Sigmoid colon (tissue), 7 donors: Measurements from ENCODE around the gene IHH. TPM values are rescaled to one million over a fixed set of nuclear protein-coding genes. Genes with fewer than 3 reads are reported as not detected.

Experiments
- DNase-seq: peaks from one replicate; pipeline ENCODE4 v3.0.0-alpha.2; 2019
- H3K27ac ChIP-seq, 4 donors: fragments of 200-600 bp; sonication (generic); one replicate each; pipeline ENCODE4 v1.5.1; 2016 to 2019; ENCODE audit warnings: mild to moderate bottlenecking in 1 of 4
- H3K27me3 ChIP-seq, 3 donors: fragments of 200-600 bp; sonication (generic); one replicate each; pipeline ENCODE4 v1.5.1; 2019; ENCODE audit warnings: mild to moderate bottlenecking in 1 of 3
- H3K36me3 ChIP-seq, 4 donors: fragments of 200-600 bp; sonication (generic); one replicate each; pipeline ENCODE4 v1.5.1; 2016 to 2019
- H3K4me1 ChIP-seq, 4 donors: fragments of 200-600 bp; sonication (generic); one replicate each; pipeline ENCODE4 v1.5.1; 2017 to 2019
- H3K4me3 ChIP-seq, 4 donors: fragments of 200-600 bp; sonication (generic); one replicate each; pipeline ENCODE4 v1.5.1; 2017 to 2019; ENCODE audit warnings: mild to moderate bottlenecking in 2 of 4, moderate library complexity in 1 of 4
- H3K9me3 ChIP-seq, 4 donors: fragments of 200-600 bp in 3 of 4; sonication (generic) in 3 of 4; one replicate each; pipeline versions ENCODE4 v1.5.1 to v1.6.1; 2013 to 2019
- EP300 ChIP-seq, 4 donors: sonication (generic); formaldehyde crosslinking; IDR thresholded peaks; one replicate each; pipeline ENCODE4 v1.6.1; 2017; ENCODE audit warnings: antibody characterized with exemption in 4 of 4
- POLR2A ChIP-seq, 2 donors: fragments of 450-650 bp; IDR thresholded peaks; one replicate each; pipeline ENCODE4 v1.6.1; 2016; ENCODE audit warnings: antibody characterized with exemption in 2 of 2, mild to moderate bottlenecking in 2 of 2, moderate library complexity in 2 of 2
- POLR2AphosphoS5 ChIP-seq, 4 donors: sonication (generic); formaldehyde crosslinking; IDR thresholded peaks; one replicate each; pipeline ENCODE4 v1.6.1; 2017; ENCODE audit warnings: antibody characterized with exemption in 4 of 4
- WGBS, 2 donors: extraction: QIAGEN DNeasy Blood & Tissue Kit; methylation state at CpG; one replicate each; pipeline ENCODE4 v1.1.7; 2013; 5-methylcytosine and 5-hydroxymethylcytosine counted together
- intact Hi-C: fragments of 100-400 bp; cut with DNase I; formaldehyde crosslinking; loops from one replicate; pipeline ENCODE4 v1.15.1; 2023
- polyA plus RNA-seq, 3 donors: library from polyadenylated mRNA; stranded (reverse); fragments of 200-250 nt; gene quantifications; one replicate each; pipeline ENCODE4 v1.2.3, GENCODE V29; 2013
- total RNA-seq, 4 donors: library from RNA; depleted of rRNA; stranded (reverse); fragments of >200 nt; gene quantifications; one replicate each; pipeline ENCODE4 v1.1.0, GENCODE V29; 2016
- TF ChIP-seq, protein P1 (sequence below), 4 experiments: fragments of 450-650 bp in 3 of 4; fragments of 200-600 bp in 1 of 4; IDR thresholded peaks; one replicate each; pipeline ENCODE4 v1.5.1; 2016 to 2019; ENCODE audit warnings: antibody characterized with exemption in 4 of 4, mild to moderate bottlenecking in 3 of 4, moderate library complexity in 2 of 4
- donor health status: healthy with polysubstance abuse.
- donor health status: Bipolar disorder and iron deficiency.
- donor health status: healthy.

IHH gene
- total and polyA plus RNA-seq, 7 donors: 12.9 to 36.1 (median 21.6) TPM; not detected in 4

DNA sequence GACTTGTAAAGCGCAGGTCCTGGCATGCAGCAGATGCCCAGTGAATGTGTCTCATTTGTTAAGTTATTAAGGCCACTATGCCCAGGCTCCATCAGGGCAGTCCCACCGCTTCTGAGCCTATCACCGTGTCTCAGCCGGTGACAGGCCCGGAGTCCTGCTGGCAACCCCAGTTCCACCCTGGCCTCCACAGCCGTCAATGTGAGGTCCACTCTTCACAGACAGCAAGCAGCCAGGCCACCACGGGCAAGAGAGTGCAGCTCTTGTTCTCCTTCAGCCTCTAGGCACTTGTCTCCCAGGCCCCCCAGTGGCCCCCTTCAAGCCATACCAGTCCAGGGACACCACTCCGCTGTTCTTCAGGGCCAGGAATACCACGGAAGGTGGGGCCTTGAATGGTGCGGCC is 42.0 kb downstream of the IHH start:
- Histone ChIP-seq H3K27me3 (peaks cover 0 to 7% (median 0%) of the 10 kb centered on the region in 3 donors), H3K9me3 (no peaks in the 10 kb centered on the region), H3K4me3 (no peak overlapping the region), H3K4me1 (no peaks in the 10 kb centered on the region), H3K36me3 (no peaks in the 10 kb centered on the region), H3K27ac (no peak overlapping the region)
- WGBS, 2 donors: 91 to 92% methylated on average over 10 of the region's 10 CpGs
- no peak for TF ChIP-seq POLR2AphosphoS5 (IDR thresholded peaks at IDR 0.05)
- TF ChIP-seq POLR2A (IDR thresholded peaks at IDR 0.05): no peak
- no peak for TF ChIP-seq EP300 (IDR thresholded peaks at IDR 0.05)
- TF ChIP-seq, protein P1, sequence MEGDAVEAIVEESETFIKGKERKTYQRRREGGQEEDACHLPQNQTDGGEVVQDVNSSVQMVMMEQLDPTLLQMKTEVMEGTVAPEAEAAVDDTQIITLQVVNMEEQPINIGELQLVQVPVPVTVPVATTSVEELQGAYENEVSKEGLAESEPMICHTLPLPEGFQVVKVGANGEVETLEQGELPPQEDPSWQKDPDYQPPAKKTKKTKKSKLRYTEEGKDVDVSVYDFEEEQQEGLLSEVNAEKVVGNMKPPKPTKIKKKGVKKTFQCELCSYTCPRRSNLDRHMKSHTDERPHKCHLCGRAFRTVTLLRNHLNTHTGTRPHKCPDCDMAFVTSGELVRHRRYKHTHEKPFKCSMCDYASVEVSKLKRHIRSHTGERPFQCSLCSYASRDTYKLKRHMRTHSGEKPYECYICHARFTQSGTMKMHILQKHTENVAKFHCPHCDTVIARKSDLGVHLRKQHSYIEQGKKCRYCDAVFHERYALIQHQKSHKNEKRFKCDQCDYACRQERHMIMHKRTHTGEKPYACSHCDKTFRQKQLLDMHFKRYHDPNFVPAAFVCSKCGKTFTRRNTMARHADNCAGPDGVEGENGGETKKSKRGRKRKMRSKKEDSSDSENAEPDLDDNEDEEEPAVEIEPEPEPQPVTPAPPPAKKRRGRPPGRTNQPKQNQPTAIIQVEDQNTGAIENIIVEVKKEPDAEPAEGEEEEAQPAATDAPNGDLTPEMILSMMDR (IDR thresholded peaks at IDR 0.05): no peak
- no peak for DNase-seq
- intact Hi-C loops: no loop called here

- H3K4me1 ChIP-seq: no peaks in the 10 kb centered on the region
- no peak for DNase-seq
- no peak overlapping the region for H3K27ac ChIP-seq
These were observed 42.4 kb downstream of the IHH start for GRCh38 chr2:219018286-219018685.

DNA sequence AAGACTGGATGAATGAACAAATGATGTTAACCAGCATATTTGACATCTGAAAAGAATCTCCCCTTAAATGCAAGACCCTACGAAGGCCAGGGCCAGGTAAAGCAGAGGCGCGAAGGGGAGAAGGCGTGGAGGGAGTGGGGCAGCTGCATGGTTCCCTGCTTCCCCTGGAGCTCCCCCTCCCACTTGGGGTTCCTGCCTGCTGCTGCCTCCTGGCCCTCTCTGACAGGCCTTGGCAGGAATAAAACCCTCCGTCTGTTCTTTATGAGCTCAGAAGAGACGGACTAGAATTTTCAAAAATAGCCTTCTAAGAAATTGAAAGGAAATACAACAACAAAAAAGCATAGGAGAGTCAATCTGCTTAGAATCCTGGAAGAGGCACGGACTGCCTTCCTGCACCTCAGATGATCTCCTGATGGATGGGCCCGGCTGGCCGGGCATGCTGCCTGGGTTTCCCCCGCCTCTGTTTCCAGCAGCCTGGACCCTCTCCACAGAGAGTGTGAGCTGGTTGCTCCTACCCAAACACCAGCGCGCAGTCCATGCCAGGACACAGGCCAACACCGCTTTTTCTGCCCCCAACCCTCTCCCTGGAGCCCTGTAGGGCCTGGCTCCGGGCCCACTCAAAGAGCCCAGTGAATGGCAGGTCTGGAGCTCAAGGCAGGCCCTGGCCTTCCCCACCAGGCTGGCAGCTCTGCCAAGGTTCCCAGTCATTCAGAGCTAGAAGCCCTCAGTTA is 43.4 kb downstream of the IHH start:
- no peaks in the 10 kb centered on the region for H3K27me3 ChIP-seq

More at GRCh38 chr2:219018286-219018685, 42.4 kb downstream of the IHH start:
- H3K27me3 ChIP-seq: peaks cover 0 to 5% (median 0%) of the 10 kb centered on the region in 3 donors
- H3K4me3 ChIP-seq: no peak overlapping the region
- TF ChIP-seq POLR2A (IDR thresholded peaks at IDR 0.05) (no peak), POLR2AphosphoS5 (IDR thresholded peaks at IDR 0.05) (no peak), EP300 (IDR thresholded peaks at IDR 0.05) (no peak)
- TF ChIP-seq, protein P1 (IDR thresholded peaks at IDR 0.05): no peak
- no peaks in the 10 kb centered on the region for H3K36me3 ChIP-seq
- intact Hi-C loops: no loop called here
- H3K9me3 ChIP-seq: no peaks in the 10 kb centered on the region
- whole genome bisulfite sequencing, 2 donors: 87% methylated on average over 7 of the region's 7 CpGs

GRCh38 chr2:219016721-219017120 is 44.0 kb downstream of the IHH start:
- no peak for DNase-seq
- Histone ChIP-seq H3K4me1 (no peaks in the 10 kb centered on the region), H3K27me3 (no peaks in the 10 kb centered on the region), H3K36me3 (no peaks in the 10 kb centered on the region), H3K9me3 (no peaks in the 10 kb centered on the region), H3K4me3 (no peak overlapping the region), H3K27ac (no peak overlapping the region)
- WGBS, 2 donors: 92 to 93% methylated on average over 11 of the region's 11 CpGs
- intact Hi-C loops: no loop called here
- TF ChIP-seq, protein P1 (IDR thresholded peaks at IDR 0.05): no peak
- no peak for TF ChIP-seq POLR2A (IDR thresholded peaks at IDR 0.05)
- TF ChIP-seq EP300 (IDR thresholded peaks at IDR 0.05): no peak
- no peak for TF ChIP-seq POLR2AphosphoS5 (IDR thresholded peaks at IDR 0.05)

More for the DNA sequence above, 43.4 kb downstream of the IHH start:
- TF ChIP-seq EP300 (IDR thresholded peaks at IDR 0.05) (no peak), POLR2A (IDR thresholded peaks at IDR 0.05) (no peak), POLR2AphosphoS5 (IDR thresholded peaks at IDR 0.05) (no peak)
- TF ChIP-seq, protein P1 (IDR thresholded peaks at IDR 0.05): no peak
- intact Hi-C loops: no loop called here
- Histone ChIP-seq H3K9me3 (no peaks in the 10 kb centered on the region), H3K36me3 (no peaks in the 10 kb centered on the region), H3K4me3 (no peak overlapping the region), H3K4me1 (no peaks in the 10 kb centered on the region), H3K27ac (no peak overlapping the region)
- peak; percentile 51 for DNase-seq
- WGBS, 2 donors: 83 to 88% methylated on average over 14 of the region's 14 CpGs
